Activated T-cell treated with anti-CD3 and anti-CD28 coated beads, Interleukin-2, amount 50 U/mL, for 24 hours (primary cell): ENCODE measurements around the gene SIPA1L3.
A peak's percentile ranks its signal among the peaks of the same experiment; 100 is the strongest.
"Not testable (repeated sequence)": the region's sequence is repeated elsewhere in the genome, so short reads cannot be mapped to it uniquely, and the experiment has no call there.

Source experiments
- DNase-seq: peaks from one replicate; pipeline ENCODE4 v3.0.0-alpha.2; 2020
- H3K27ac Mint-ChIP-seq: 2 replicates; pipeline ENCODE4 v1.8.0; 2020; ENCODE audit warnings: mild to moderate bottlenecking, mixed read lengths
- H3K27me3 Mint-ChIP-seq: 2 replicates; pipeline ENCODE4 v1.8.0; 2020; ENCODE audit warnings: mixed read lengths
- H3K36me3 Mint-ChIP-seq: 2 replicates; pipeline ENCODE4 v1.8.0; 2020; ENCODE audit warnings: low read depth, mixed read lengths
- H3K4me1 Mint-ChIP-seq: 2 replicates; pipeline ENCODE4 v1.8.0; 2020; ENCODE audit warnings: low read depth, mixed read lengths
- H3K4me3 Mint-ChIP-seq: 2 replicates; pipeline ENCODE4 v1.8.0; 2020; ENCODE audit warnings: mild to moderate bottlenecking, moderate library complexity, mixed read lengths
- H3K9me3 Mint-ChIP-seq: 2 replicates; pipeline ENCODE4 v1.8.0; 2020; ENCODE audit warnings: mixed read lengths

The SIPA1L3 gene

GRCh38 chr19:37902668-37903067 is 4.3 kb upstream of the SIPA1L3 start:
- peak; percentile 82 for DNase-seq
- Mint-ChIP-seq H3K9me3 (no peaks in the 10 kb centered on the region), H3K36me3 (peaks cover 4% of the 10 kb centered on the region), H3K4me3 (no peak overlapping the region), H3K27ac (no peak overlapping the region), H3K27me3 (no peaks in the 10 kb centered on the region), H3K4me1 (peaks cover 13% of the 10 kb centered on the region)

- peaks cover 5% of the 10 kb centered on the region for H3K36me3 Mint-ChIP-seq
- no peak for DNase-seq
- H3K27me3 Mint-ChIP-seq, result no peaks in the 10 kb centered on the region
- H3K9me3 Mint-ChIP-seq, result no peaks in the 10 kb centered on the region
- H3K4me1 Mint-ChIP-seq, result peaks cover 17% of the 10 kb centered on the region
- no peak overlapping the region for H3K27ac Mint-ChIP-seq
- H3K4me3 Mint-ChIP-seq, result no peak overlapping the region
Measured at GRCh38 chr19:37903096-37903495, 3.9 kb upstream of the SIPA1L3 start.

- H3K36me3 Mint-ChIP-seq, result peaks cover 5% of the 10 kb centered on the region
- peak; percentile 71 for DNase-seq
- H3K4me1 Mint-ChIP-seq, result peaks cover 34% of the 10 kb centered on the region
- H3K9me3 Mint-ChIP-seq, result no peaks in the 10 kb centered on the region
- no peaks in the 10 kb centered on the region for H3K27me3 Mint-ChIP-seq
- H3K4me3 Mint-ChIP-seq, result peak within 1 kb of the TSS; percentile 91
- peak within 1 kb of the TSS; percentile 93 for H3K27ac Mint-ChIP-seq
Measured at GRCh38 chr19:37905946-37906868, 801 bp upstream of the SIPA1L3 start, which contains the start of gene WDR87. Gene WDR87 (minus strand): TSS chr19:37906594. CDS start chr19:37898239, 8,355 bp downstream.

- peak overlapping the region; percentile 91 for H3K4me3 Mint-ChIP-seq
- H3K27ac Mint-ChIP-seq, result peak overlapping the region; percentile 41
- no peak for DNase-seq
- H3K9me3 Mint-ChIP-seq, result no peaks in the 10 kb centered on the region
- H3K36me3 Mint-ChIP-seq, result peaks cover 5% of the 10 kb centered on the region
- peaks cover 39% of the 10 kb centered on the region for H3K4me1 Mint-ChIP-seq
- no peaks in the 10 kb centered on the region for H3K27me3 Mint-ChIP-seq
Measured at GRCh38 chr19:37907735-37908455, 887 bp downstream of the SIPA1L3 start.

GRCh38 chr19:37909661-37910199 is 2.7 kb downstream of the SIPA1L3 start:
- H3K36me3 Mint-ChIP-seq, result peaks cover 7% of the 10 kb centered on the region
- DNase-seq, result no peak
- H3K27me3 Mint-ChIP-seq, result no peaks in the 10 kb centered on the region
- no peaks in the 10 kb centered on the region for H3K9me3 Mint-ChIP-seq
- peaks cover 42% of the 10 kb centered on the region for H3K4me1 Mint-ChIP-seq
- no peak overlapping the region for H3K27ac Mint-ChIP-seq
- H3K4me3 Mint-ChIP-seq, result no peak overlapping the region

- no peaks in the 10 kb centered on the region for H3K27me3 Mint-ChIP-seq
- H3K9me3 Mint-ChIP-seq, result no peaks in the 10 kb centered on the region
- H3K4me3 Mint-ChIP-seq, result no peak overlapping the region
- peaks cover 22% of the 10 kb centered on the region for H3K4me1 Mint-ChIP-seq
- no peak for DNase-seq
- peaks cover 16% of the 10 kb centered on the region for H3K36me3 Mint-ChIP-seq
- H3K27ac Mint-ChIP-seq, result no peak overlapping the region
Measured at GRCh38 chr19:37914908-37915307, 7.9 kb downstream of the SIPA1L3 start.

GRCh38 chr19:37920591-37921450 is 13.8 kb downstream of the SIPA1L3 start:
- DNase-seq, result no peak
- Mint-ChIP-seq H3K27me3 (no peaks in the 10 kb centered on the region), H3K4me3 (no peak overlapping the region), H3K9me3 (no peaks in the 10 kb centered on the region), H3K27ac (peak overlapping the region; percentile 37), H3K4me1 (peaks cover 22% of the 10 kb centered on the region), H3K36me3 (peaks cover 35% of the 10 kb centered on the region)

GRCh38 chr19:37924573-37924972 is 17.6 kb downstream of the SIPA1L3 start:
- H3K4me1 Mint-ChIP-seq, result peaks cover 27% of the 10 kb centered on the region
- H3K27me3 Mint-ChIP-seq, H3K9me3 Mint-ChIP-seq, H3K27ac Mint-ChIP-seq, DNase-seq, H3K4me3 Mint-ChIP-seq: not testable (repeated sequence)
- peaks cover 25% of the 10 kb centered on the region for H3K36me3 Mint-ChIP-seq

- no peaks in the 10 kb centered on the region for H3K9me3 Mint-ChIP-seq
- H3K27ac Mint-ChIP-seq, result no peak overlapping the region
- no peaks in the 10 kb centered on the region for H3K27me3 Mint-ChIP-seq
- no peak overlapping the region for H3K4me3 Mint-ChIP-seq
- DNase-seq, result no peak
- H3K36me3 Mint-ChIP-seq, result peaks cover 24% of the 10 kb centered on the region
- peaks cover 25% of the 10 kb centered on the region for H3K4me1 Mint-ChIP-seq
Measured at GRCh38 chr19:37925212-37925611, 18.2 kb downstream of the SIPA1L3 start.

- H3K9me3 Mint-ChIP-seq, result no peaks in the 10 kb centered on the region
- no peak overlapping the region for H3K4me3 Mint-ChIP-seq
- peaks cover 20% of the 10 kb centered on the region for H3K4me1 Mint-ChIP-seq
- H3K27me3 Mint-ChIP-seq, result no peaks in the 10 kb centered on the region
- no peak for DNase-seq
- peaks cover 22% of the 10 kb centered on the region for H3K36me3 Mint-ChIP-seq
- H3K27ac Mint-ChIP-seq, result no peak overlapping the region
Measured at GRCh38 chr19:37926255-37926654, 19.2 kb downstream of the SIPA1L3 start.

GRCh38 chr19:37926711-37927110 is 19.7 kb downstream of the SIPA1L3 start:
- Mint-ChIP-seq H3K9me3 (no peaks in the 10 kb centered on the region), H3K27ac (no peak overlapping the region), H3K36me3 (peaks cover 18% of the 10 kb centered on the region), H3K4me3 (no peak overlapping the region), H3K4me1 (peaks cover 19% of the 10 kb centered on the region), H3K27me3 (no peaks in the 10 kb centered on the region)
- DNase-seq, result no peak

GRCh38 chr19:37928527-37929286 is 21.7 kb downstream of the SIPA1L3 start:
- Mint-ChIP-seq H3K27me3 (no peaks in the 10 kb centered on the region), H3K9me3 (no peaks in the 10 kb centered on the region), H3K36me3 (peaks cover 29% of the 10 kb centered on the region), H3K4me3 (no peak overlapping the region), H3K27ac (no peak overlapping the region), H3K4me1 (peaks cover 25% of the 10 kb centered on the region)
- DNase-seq, result no peak

GRCh38 chr19:37929355-37929923 is 22.4 kb downstream of the SIPA1L3 start:
- no peak overlapping the region for H3K27ac Mint-ChIP-seq
- H3K4me1 Mint-ChIP-seq, result peaks cover 25% of the 10 kb centered on the region
- peaks cover 35% of the 10 kb centered on the region for H3K36me3 Mint-ChIP-seq
- no peaks in the 10 kb centered on the region for H3K27me3 Mint-ChIP-seq
- no peak for DNase-seq
- no peak overlapping the region for H3K4me3 Mint-ChIP-seq
- H3K9me3 Mint-ChIP-seq, result peaks cover 4% of the 10 kb centered on the region
